BJ (cell line): Measurements from ENCODE around the gene RAP1B. TPM values are rescaled to one million over a fixed set of nuclear protein-coding genes. Genes with fewer than 3 reads are reported as not detected.

Source experiments
- CTCF ChIA-PET: fragments of 350-600 bp; formaldehyde crosslinking; extraction: SDS; loops from one replicate; lab custom pipeline; 2021; ENCODE audit warnings: antibody characterized with exemption, inconsistent platforms; lab: Yijun Ruan, JAX
- POLR2A ChIA-PET: fragments of 300-600 bp; sonication (Branson Sonifier 250); formaldehyde crosslinking; extraction: SDS; loops from one replicate; lab custom pipeline; 2021; ENCODE audit warnings: antibody characterized with exemption; lab: Charles Lee
- DNase-seq: peaks from one replicate; pipeline ENCODE4 v3.0.0-alpha.2; 2011; ENCODE audit warnings: low read depth
- H3K27me3 ChIP-seq: 2 replicates; pipeline ENCODE4 v1.6.0; 2011; ENCODE audit warnings: low read length; ENCODE audit not compliant: control insufficient read depth, insufficient read depth
- H3K36me3 ChIP-seq: 2 replicates; pipeline ENCODE4 v1.5.1; 2011; ENCODE audit warnings: low read length; ENCODE audit not compliant: control insufficient read depth, insufficient read depth
- H3K4me3 ChIP-seq: 2 replicates; pipeline ENCODE4 v1.5.1; 2011; ENCODE audit warnings: low read depth, mild to moderate bottlenecking, control low read depth, low read length
- polyA minus RNA-seq: library from RNA; depleted of rRNA, polyadenylated mRNA; stranded (reverse); fragments of >200 nt; gene quantifications from 2 replicates; pipeline ENCODE4 v1.2.3, GENCODE V29; 2011; rRNA and poly(A)+ RNA removed
- polyA plus RNA-seq: library from polyadenylated mRNA; depleted of rRNA; stranded (reverse); fragments of >200 nt; gene quantifications from 2 replicates; pipeline ENCODE4 v1.2.3, GENCODE V29; 2011; rRNA removed
- TF ChIP-seq, protein P1 (sequence below): IDR thresholded peaks from 2 replicates; pipeline ENCODE4 v1.5.1; 2011; ENCODE audit warnings: low read depth, mild to moderate bottlenecking, control low read depth, inconsistent platforms, low read length, moderate library complexity; ENCODE audit not compliant: insufficient read depth

RAP1B gene
- polyA plus RNA-seq (210 and 353 TPM in 2 replicates), polyA minus RNA-seq (67.3 and 72.9 TPM in 2 replicates)

DNA sequence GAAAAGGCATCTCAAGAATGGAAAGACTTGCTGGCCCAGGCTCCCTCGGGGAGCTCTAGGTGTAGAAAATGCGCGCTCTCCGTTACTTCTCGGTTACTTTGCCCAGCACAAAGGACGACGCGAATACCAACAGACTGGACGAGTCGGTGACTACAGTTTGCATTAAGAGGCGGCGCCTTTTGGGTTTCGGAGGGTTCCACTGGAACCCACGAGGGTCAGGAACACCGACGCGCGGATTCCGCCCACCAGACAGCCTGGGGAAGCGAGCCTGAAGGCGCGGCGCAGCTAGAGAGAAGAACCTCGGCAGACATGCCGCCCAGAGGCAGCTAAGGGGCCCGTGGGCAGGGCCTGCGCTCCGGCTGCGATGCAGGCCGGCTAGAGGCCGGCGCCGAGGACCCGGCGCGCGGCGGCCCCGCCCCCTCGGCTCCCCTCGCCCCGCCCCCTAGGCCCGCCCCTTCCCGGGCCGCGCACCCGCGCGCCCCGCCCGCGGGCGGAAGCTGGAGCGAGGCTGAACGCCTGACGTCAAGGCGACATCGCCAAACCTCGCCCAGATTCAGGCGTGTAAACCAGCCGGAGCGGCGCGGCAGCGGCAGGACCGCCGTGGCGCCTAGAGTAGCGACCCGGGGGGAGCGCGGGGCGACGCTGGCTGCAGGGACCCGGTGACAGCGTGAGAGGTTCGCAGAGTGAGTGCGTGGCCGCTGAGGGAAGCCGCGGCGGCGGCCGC lies at the start of gene RAP1B:
RAP1B (plus strand) TSS at position 530 of the 724 bp plus-strand sequence. CDS start 37,826 bp downstream, outside the sequence.
- ChIA-PET CTCF (no interaction called here), POLR2A (no interaction called here)

GRCh38 chr12:68561830-68562229 lies 48.9 kb upstream of the RAP1B start:
- ChIA-PET POLR2A (no interaction called here), CTCF (interaction anchor here (0.8 to 1.7 kb wide), 2 partner anchors 20 to 53 kb away, joined by 3 read pairs; no protein-coding TSS in a partner anchor)
- Histone ChIP-seq H3K4me3 (no peak overlapping the region), H3K27me3 (no peaks in the 10 kb centered on the region), H3K36me3 (no peaks in the 10 kb centered on the region)
- TF ChIP-seq, protein P1, sequence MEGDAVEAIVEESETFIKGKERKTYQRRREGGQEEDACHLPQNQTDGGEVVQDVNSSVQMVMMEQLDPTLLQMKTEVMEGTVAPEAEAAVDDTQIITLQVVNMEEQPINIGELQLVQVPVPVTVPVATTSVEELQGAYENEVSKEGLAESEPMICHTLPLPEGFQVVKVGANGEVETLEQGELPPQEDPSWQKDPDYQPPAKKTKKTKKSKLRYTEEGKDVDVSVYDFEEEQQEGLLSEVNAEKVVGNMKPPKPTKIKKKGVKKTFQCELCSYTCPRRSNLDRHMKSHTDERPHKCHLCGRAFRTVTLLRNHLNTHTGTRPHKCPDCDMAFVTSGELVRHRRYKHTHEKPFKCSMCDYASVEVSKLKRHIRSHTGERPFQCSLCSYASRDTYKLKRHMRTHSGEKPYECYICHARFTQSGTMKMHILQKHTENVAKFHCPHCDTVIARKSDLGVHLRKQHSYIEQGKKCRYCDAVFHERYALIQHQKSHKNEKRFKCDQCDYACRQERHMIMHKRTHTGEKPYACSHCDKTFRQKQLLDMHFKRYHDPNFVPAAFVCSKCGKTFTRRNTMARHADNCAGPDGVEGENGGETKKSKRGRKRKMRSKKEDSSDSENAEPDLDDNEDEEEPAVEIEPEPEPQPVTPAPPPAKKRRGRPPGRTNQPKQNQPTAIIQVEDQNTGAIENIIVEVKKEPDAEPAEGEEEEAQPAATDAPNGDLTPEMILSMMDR = no peak
- DNase-seq = no peak

More for the DNA sequence above, at the start of gene RAP1B:
- Histone ChIP-seq H3K36me3 (peaks cover 4% of the 10 kb centered on the region; the same call in 1 of the 2 replicates), H3K27me3 (no peaks in the 10 kb centered on the region), H3K4me3 (peak within 1 kb of the TSS; percentile 76)
- TF ChIP-seq, protein P1 = no peak
- peak; percentile 16 for DNase-seq

DNA sequence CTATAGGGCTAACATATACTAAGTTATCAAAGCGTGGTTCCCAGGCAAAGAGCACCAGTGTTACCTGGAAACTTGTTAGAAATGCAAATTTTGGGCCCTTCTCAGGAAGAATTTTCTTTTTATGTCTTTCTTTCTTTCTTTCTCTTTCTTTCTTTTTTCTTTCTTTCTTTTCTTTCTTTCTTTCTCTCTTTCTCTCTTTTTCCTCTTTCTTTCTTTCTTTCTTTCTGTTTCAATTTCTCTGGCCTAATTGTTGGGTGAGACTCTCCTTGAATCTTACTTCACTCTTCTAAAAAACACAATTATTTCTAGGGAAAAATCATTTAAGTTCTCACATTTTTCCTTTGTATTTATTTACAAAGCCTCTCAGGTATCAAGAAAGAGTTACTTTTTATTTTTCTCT lies 46.5 kb upstream of the RAP1B start:
- DNase-seq = no peak
- TF ChIP-seq, protein P1 = no peak
- Histone ChIP-seq H3K4me3 (no peak overlapping the region), H3K27me3 (no peaks in the 10 kb centered on the region), H3K36me3 (no peaks in the 10 kb centered on the region)
- POLR2A ChIA-PET = no interaction called here
- CTCF ChIA-PET = interaction anchor here (1.5 kb wide), 1 partner anchor 79 kb away, joined by 3 read pairs; no protein-coding TSS in a partner anchor

DNA sequence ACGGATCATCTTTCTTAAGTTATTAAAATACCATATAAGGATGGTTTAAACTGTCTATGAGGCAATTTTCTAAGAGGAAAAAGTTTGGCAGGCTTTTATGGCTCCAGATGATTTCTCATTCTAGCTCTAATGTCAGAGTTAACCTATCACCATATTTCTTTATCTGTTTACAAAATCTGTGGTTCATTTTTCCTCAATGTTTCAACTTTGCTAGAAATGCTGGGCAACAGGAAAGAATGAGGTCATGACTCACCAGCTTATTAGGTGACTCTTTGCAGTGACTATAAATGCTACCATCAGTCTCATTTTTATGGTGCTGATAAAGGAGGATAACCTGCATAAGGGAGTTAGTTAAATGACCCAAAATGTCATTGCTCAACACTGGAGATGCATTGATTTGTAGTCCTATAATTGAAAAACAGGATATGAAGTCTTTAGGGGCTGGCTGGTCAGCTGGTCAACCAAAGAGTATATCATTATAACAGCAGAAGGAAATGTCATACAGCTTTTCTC lies 45.3 kb upstream of the RAP1B start:
- no peaks in the 10 kb centered on the region for H3K36me3 ChIP-seq
- H3K4me3 ChIP-seq = no peak overlapping the region
- ChIA-PET POLR2A (no interaction called here), CTCF (interaction anchor here (0.6 to 1.5 kb wide), 3 partner anchors 64 to 84 kb away, joined by 3 to 4 read pairs (median 3); no protein-coding TSS in a partner anchor)
- peak; percentile 96 for DNase-seq
- TF ChIP-seq, protein P1 = no peak
- no peaks in the 10 kb centered on the region for H3K27me3 ChIP-seq

GRCh38 chr12:68568922-68569569 lies 41.7 kb upstream of the RAP1B start:
- ChIA-PET CTCF (interaction anchor here (1.0 kb wide), 1 partner anchor 10 kb away, joined by 3 read pairs; no protein-coding TSS in a partner anchor), POLR2A (no interaction called here)
- TF ChIP-seq, protein P1 = no peak
- Histone ChIP-seq H3K27me3 (no peaks in the 10 kb centered on the region), H3K36me3 (no peaks in the 10 kb centered on the region), H3K4me3 (no peak overlapping the region)
- DNase-seq = no peak
